ENCODE measurements around the gene USH1C.

The USH1C gene

GRCh38 chr11:17515443-17516176 lies 28.6 kb downstream of the USH1C start:
- TF ChIP-seq CTCF (IDR thresholded peaks at IDR 0.05; ENCODE audit: extremely low read depth, missing control alignments): no peak
- DNase-seq (ENCODE audit: low spot score): no peak

GRCh38 chr11:17514476-17514875 lies 29.7 kb downstream of the USH1C start:
- TF ChIP-seq CTCF (IDR thresholded peaks at IDR 0.05; ENCODE audit: extremely low read depth, missing control alignments): no peak
- DNase-seq (ENCODE audit: low spot score): no peak

GRCh38 chr11:17513853-17514252 lies 30.4 kb downstream of the USH1C start:
- no peak for DNase-seq (ENCODE audit: low spot score)
- TF ChIP-seq CTCF (IDR thresholded peaks at IDR 0.05; ENCODE audit: extremely low read depth, missing control alignments): no peak

GRCh38 chr11:17512101-17512500 lies 32.1 kb downstream of the USH1C start:
- no peak for TF ChIP-seq CTCF (IDR thresholded peaks at IDR 0.05; ENCODE audit: extremely low read depth, missing control alignments)
- DNase-seq (ENCODE audit: low spot score): no peak

- no peak for DNase-seq (ENCODE audit: low spot score)
- no peak for TF ChIP-seq CTCF (IDR thresholded peaks at IDR 0.05; ENCODE audit: extremely low read depth, missing control alignments)
Observed at GRCh38 chr11:17511571-17511970, 32.6 kb downstream of the USH1C start.

GRCh38 chr11:17510507-17511206 lies 33.6 kb downstream of the USH1C start:
- no peak for TF ChIP-seq CTCF (IDR thresholded peaks at IDR 0.05; ENCODE audit: extremely low read depth, missing control alignments)
- no peak for DNase-seq (ENCODE audit: low spot score)

- TF ChIP-seq CTCF (IDR thresholded peaks at IDR 0.05; ENCODE audit: extremely low read depth, missing control alignments): no peak
Observed at GRCh38 chr11:17508791-17509190, 35.4 kb downstream of the USH1C start.

More at GRCh38 chr11:17508791-17509190, 35.4 kb downstream of the USH1C start:
- no peak for DNase-seq (ENCODE audit: low spot score)

Data from GM20000 (cell line).